Neural cell (in vitro differentiated cells): Measurements from ENCODE around the gene FOXN1. TPM values are rescaled to one million over a fixed set of nuclear protein-coding genes. Genes with fewer than 3 reads are reported as not detected.

Source experiments
- H2AFZ ChIP-seq: fragments of 200-600, 300-800 bp; sonication (generic), shearing (Covaris generic); 2 replicates; pipeline ENCODE4 v1.6.0; 2014; ENCODE audit warnings: low read depth, mild to moderate bottlenecking, antibody characterized with exemption, low read length, moderate library complexity
- H3F3A ChIP-seq: fragments of 200-600 bp; shearing (Covaris generic); 2 replicates; pipeline ENCODE4 v1.6.1; 2016; ENCODE audit warnings: mild to moderate bottlenecking, moderate library complexity, mixed read lengths, antibody characterized with exemption, low read length; ENCODE audit not compliant: insufficient read depth, poor library complexity, severe bottlenecking
- H3K27ac ChIP-seq: fragments of 200-600, 300-800 bp; sonication (generic), shearing (Covaris generic); 2 replicates; pipeline ENCODE4 v1.5.1; 2014; ENCODE audit warnings: mild to moderate bottlenecking, low read length, moderate library complexity
- H3K27me3 ChIP-seq: fragments of 300-800, 200-600 bp; sonication (generic), shearing (Covaris generic); 2 replicates; pipeline ENCODE4 v1.6.0; 2014; ENCODE audit warnings: mild to moderate bottlenecking, low read depth, low read length, moderate library complexity; ENCODE audit not compliant: insufficient read depth
- H3K36me3 ChIP-seq: fragments of 300-800, 200-600 bp; sonication (generic), shearing (Covaris generic); 2 replicates; pipeline ENCODE4 v1.5.1; 2014; ENCODE audit warnings: mild to moderate bottlenecking, antibody characterized with exemption, low read length, moderate library complexity; ENCODE audit not compliant: insufficient read depth
- H3K4me2 ChIP-seq: fragments of 300-800, 200-600 bp; sonication (generic), shearing (Covaris generic); 2 replicates; pipeline ENCODE4 v1.6.0; 2014; ENCODE audit warnings: mild to moderate bottlenecking, low read length
- H3K4me3 ChIP-seq: fragments of 300-800, 200-600 bp; sonication (generic), shearing (Covaris generic); 2 replicates; pipeline ENCODE4 v1.5.1; 2014; ENCODE audit warnings: mild to moderate bottlenecking, low read length, moderate library complexity
- H3K79me2 ChIP-seq: fragments of 200-600 bp; shearing (Covaris generic); replicated peaks from 2 replicates; pipeline ENCODE4 v1.6.0; 2014; ENCODE audit warnings: mild to moderate bottlenecking, low read length, moderate library complexity; ENCODE audit not compliant: insufficient read depth
- H3K9ac ChIP-seq: fragments of 300-800, 200-600 bp; sonication (generic), shearing (Covaris generic); 2 replicates; pipeline ENCODE4 v1.6.1; 2016; ENCODE audit warnings: mild to moderate bottlenecking, low read length, mixed read lengths
- H3K9me2 ChIP-seq: fragments of 200-600 bp; shearing (Covaris generic); 2 replicates; pipeline ENCODE4 v1.6.1; 2016; ENCODE audit warnings: mild to moderate bottlenecking, low read length, mixed read lengths; ENCODE audit not compliant: insufficient read depth
- H3K9me3 ChIP-seq: fragments of 200-600, 300-800 bp; sonication (generic), shearing (Covaris generic); 2 replicates; pipeline ENCODE4 v1.6.1; 2016; ENCODE audit warnings: mild to moderate bottlenecking, mixed run types, low read length, moderate library complexity, mixed read lengths
- H4K20me1 ChIP-seq: fragments of 200-600 bp; shearing (Covaris generic); 2 replicates; pipeline ENCODE4 v1.6.1; 2016; ENCODE audit warnings: mild to moderate bottlenecking, mixed run types; ENCODE audit not compliant: insufficient read depth
- CTCF ChIP-seq: fragments of 450-650 bp; IDR thresholded peaks from 2 replicates; pipeline ENCODE4 v1.5.1; 2014; ENCODE audit warnings: antibody characterized with exemption, mild to moderate bottlenecking, moderate library complexity; ENCODE audit not compliant: poor library complexity, severe bottlenecking
- EP300 ChIP-seq: fragments of 450-650 bp; conservative IDR thresholded peaks from 2 replicates; pipeline ENCODE4 v1.6.1; 2014; ENCODE audit warnings: antibody characterized with exemption, mild to moderate bottlenecking, moderate library complexity; ENCODE audit not compliant: poor library complexity, severe bottlenecking
- EZH2 ChIP-seq: fragments of 200-600, 300-800 bp; shearing (Covaris generic), sonication (generic); IDR thresholded peaks from 2 replicates; pipeline ENCODE4 v1.6.1; 2014; ENCODE audit warnings: antibody characterized with exemption, low read length, borderline replicate concordance, mild to moderate bottlenecking; ENCODE audit not compliant: insufficient read depth, poor library complexity, severe bottlenecking
- MXI1 ChIP-seq: fragments of 450-650 bp; conservative IDR thresholded peaks from 2 replicates; pipeline ENCODE4 v1.6.1; 2014; ENCODE audit warnings: antibody characterized with exemption, mild to moderate bottlenecking; ENCODE audit not compliant: poor library complexity, severe bottlenecking
- POLR2AphosphoS5 ChIP-seq: IDR thresholded peaks from 2 replicates; pipeline ENCODE4 v1.6.1; 2012
- RAD21 ChIP-seq: fragments of 450-650 bp; conservative IDR thresholded peaks from 2 replicates; pipeline ENCODE4 v1.6.1; 2014; ENCODE audit warnings: antibody characterized with exemption, mild to moderate bottlenecking, moderate library complexity
- REST ChIP-seq: IDR thresholded peaks from 2 replicates; pipeline ENCODE4 v1.6.1; 2012; ENCODE audit warnings: borderline replicate concordance
- SMC3 ChIP-seq: fragments of 450-650 bp; conservative IDR thresholded peaks from 2 replicates; pipeline ENCODE4 v1.6.1; 2014; ENCODE audit warnings: antibody characterized with exemption, mild to moderate bottlenecking, moderate library complexity; ENCODE audit not compliant: poor library complexity
- TAF1 ChIP-seq: IDR thresholded peaks from 2 replicates; pipeline ENCODE4 v1.6.1; 2012; ENCODE audit warnings: low read depth
- polyA plus RNA-seq: library from polyadenylated mRNA; depleted of rRNA; stranded (reverse); fragments of >200 nt; gene quantifications from 2 replicates; pipeline ENCODE4 v1.2.3, GENCODE V29; 2014

FOXN1 gene
- polyA plus RNA-seq, 1 donor from 2014 or later: not detected

- H3K36me3 ChIP-seq: no peaks in the 10 kb centered on the region
- H4K20me1 ChIP-seq: no peaks in the 10 kb centered on the region
- H3K9me3 ChIP-seq: no peaks in the 10 kb centered on the region
- no peak overlapping the region for H3K4me3 ChIP-seq
- H3K9me2 ChIP-seq: no peaks in the 10 kb centered on the region
- H3K9ac ChIP-seq: no peak overlapping the region
- no peak overlapping the region for H3K4me2 ChIP-seq
- H3K79me2 ChIP-seq: no peaks in the 10 kb centered on the region
- no peaks in the 10 kb centered on the region for H3F3A ChIP-seq
- TF ChIP-seq REST: no peak
- no peak for TF ChIP-seq EP300
- TF ChIP-seq SMC3: no peak
- no peak for TF ChIP-seq RAD21
- no peak for TF ChIP-seq TAF1
- no peak for TF ChIP-seq EZH2
- no peak for TF ChIP-seq CTCF
- no peak for TF ChIP-seq POLR2AphosphoS5
- no peak for TF ChIP-seq MXI1
- no peak overlapping the region for H3K27ac ChIP-seq
- no peak overlapping the region for H2AFZ ChIP-seq
- no peaks in the 10 kb centered on the region for H3K27me3 ChIP-seq
Measured at GRCh38 chr17:28528327-28529012, 22.3 kb downstream of the FOXN1 start.

GRCh38 chr17:28529013-28529400 lies 22.9 kb downstream of the FOXN1 start:
- Histone ChIP-seq H3K27me3 (no peaks in the 10 kb centered on the region), H3K4me2 (no peak overlapping the region), H3K9me3 (no peaks in the 10 kb centered on the region), H3F3A (no peaks in the 10 kb centered on the region), H3K79me2 (no peaks in the 10 kb centered on the region), H3K9me2 (no peaks in the 10 kb centered on the region), H3K27ac (no peak overlapping the region), H4K20me1 (no peaks in the 10 kb centered on the region), H3K9ac (no peak overlapping the region), H3K36me3 (no peaks in the 10 kb centered on the region), H2AFZ (no peak overlapping the region), H3K4me3 (no peak overlapping the region)
- no peak for TF ChIP-seq EZH2
- TF ChIP-seq RAD21: no peak

- H3K9me2 ChIP-seq: no peaks in the 10 kb centered on the region
- no peaks in the 10 kb centered on the region for H3K27me3 ChIP-seq
- TF ChIP-seq CTCF: no peak
- no peak for TF ChIP-seq POLR2AphosphoS5
- no peak for TF ChIP-seq REST
- TF ChIP-seq TAF1: no peak
- no peak for TF ChIP-seq MXI1
- no peak for TF ChIP-seq SMC3
- no peak for TF ChIP-seq EP300
- no peak for TF ChIP-seq EZH2
- TF ChIP-seq RAD21: no peak
- H3K27ac ChIP-seq: no peak overlapping the region
- no peak overlapping the region for H3K4me2 ChIP-seq
- no peak overlapping the region for H3K4me3 ChIP-seq
- no peaks in the 10 kb centered on the region for H3F3A ChIP-seq
- no peak overlapping the region for H3K9ac ChIP-seq
- H3K9me3 ChIP-seq: no peaks in the 10 kb centered on the region
- H3K79me2 ChIP-seq: no peaks in the 10 kb centered on the region
- no peaks in the 10 kb centered on the region for H3K36me3 ChIP-seq
- H4K20me1 ChIP-seq: no peaks in the 10 kb centered on the region
- H2AFZ ChIP-seq: no peak overlapping the region
Measured at GRCh38 chr17:28530250-28530649, 24.1 kb downstream of the FOXN1 start.
